Measurements from ENCODE around the gene AK8.

AK8 gene

GRCh38 chr9:132869266-132869665, 8.8 kb downstream of the AK8 start:
- no peak for TF ChIP-seq NFIC (IDR thresholded peaks at IDR 0.05)
- no peak for TF ChIP-seq RAD21 (IDR thresholded peaks at IDR 0.05; ENCODE audit: low read depth)

- TF ChIP-seq ZBTB7A (IDR thresholded peaks at IDR 0.05; ENCODE audit: low read depth) = no peak
- TF ChIP-seq REST (IDR thresholded peaks at IDR 0.05; ENCODE audit: low read depth) = no peak
- no peak for TF ChIP-seq NFIC (IDR thresholded peaks at IDR 0.05)
- no peak for TF ChIP-seq TEAD4 (IDR thresholded peaks at IDR 0.05)
- no peak for TF ChIP-seq MAX (IDR thresholded peaks at IDR 0.05)
- TF ChIP-seq EGR1 (IDR thresholded peaks at IDR 0.05) = no peak
- TF ChIP-seq EP300 (IDR thresholded peaks at IDR 0.05; ENCODE audit: borderline replicate concordance) = no peak
Measured at GRCh38 chr9:132866898-132867297, 11.2 kb downstream of the AK8 start.

GRCh38 chr9:132864691-132865090, 13.4 kb downstream of the AK8 start:
- TF ChIP-seq TAF1 (IDR thresholded peaks at IDR 0.05; ENCODE audit: low read depth) (no peak), CREB1 (IDR thresholded peaks at IDR 0.05; ENCODE audit: low read depth) (no peak), FOXM1 (IDR thresholded peaks at IDR 0.05; ENCODE audit: borderline replicate concordance, low read depth) (no peak), MAX (IDR thresholded peaks at IDR 0.05) (no peak)

- TF ChIP-seq YY1 (IDR thresholded peaks at IDR 0.05; ENCODE audit: low read depth) (no peak), CREB1 (IDR thresholded peaks at IDR 0.05; ENCODE audit: low read depth) (no peak), MAX (IDR thresholded peaks at IDR 0.05) (no peak), TEAD4 (IDR thresholded peaks at IDR 0.05) (no peak), TAF1 (IDR thresholded peaks at IDR 0.05; ENCODE audit: low read depth) (no peak), CEBPB (IDR thresholded peaks at IDR 0.05) (no peak), TCF12 (IDR thresholded peaks at IDR 0.05; ENCODE audit: low read depth) (no peak), FOXM1 (IDR thresholded peaks at IDR 0.05; ENCODE audit: borderline replicate concordance, low read depth) (no peak), RAD21 (IDR thresholded peaks at IDR 0.05; ENCODE audit: low read depth) (no peak), REST (IDR thresholded peaks at IDR 0.05; ENCODE audit: low read depth) (no peak), EGR1 (IDR thresholded peaks at IDR 0.05) (no peak), NFIC (IDR thresholded peaks at IDR 0.05) (no peak), USF1 (IDR thresholded peaks at IDR 0.05) (no peak), EP300 (IDR thresholded peaks at IDR 0.05; ENCODE audit: borderline replicate concordance) (no peak), ZBTB7A (IDR thresholded peaks at IDR 0.05; ENCODE audit: low read depth) (no peak)
Measured at GRCh38 chr9:132864277-132864676, 13.8 kb downstream of the AK8 start.

GRCh38 chr9:132863096-132863495, 15.0 kb downstream of the AK8 start:
- no peak for TF ChIP-seq TAF1 (IDR thresholded peaks at IDR 0.05; ENCODE audit: low read depth)

- TF ChIP-seq NFIC (IDR thresholded peaks at IDR 0.05) (no peak), EP300 (IDR thresholded peaks at IDR 0.05; ENCODE audit: borderline replicate concordance) (no peak), YY1 (IDR thresholded peaks at IDR 0.05; ENCODE audit: low read depth) (no peak), MAX (IDR thresholded peaks at IDR 0.05) (no peak), FOXM1 (IDR thresholded peaks at IDR 0.05; ENCODE audit: borderline replicate concordance, low read depth) (no peak), TEAD4 (IDR thresholded peaks at IDR 0.05) (no peak), REST (IDR thresholded peaks at IDR 0.05; ENCODE audit: low read depth) (no peak), CEBPB (IDR thresholded peaks at IDR 0.05) (no peak), TCF12 (IDR thresholded peaks at IDR 0.05; ENCODE audit: low read depth) (no peak), TAF1 (IDR thresholded peaks at IDR 0.05; ENCODE audit: low read depth) (no peak), RAD21 (IDR thresholded peaks at IDR 0.05; ENCODE audit: low read depth) (no peak), USF1 (IDR thresholded peaks at IDR 0.05) (no peak), EGR1 (IDR thresholded peaks at IDR 0.05) (no peak), ZBTB7A (IDR thresholded peaks at IDR 0.05; ENCODE audit: low read depth) (no peak), CREB1 (IDR thresholded peaks at IDR 0.05; ENCODE audit: low read depth) (no peak)
Measured at GRCh38 chr9:132862533-132862932, 15.6 kb downstream of the AK8 start.

All from Ishikawa (cell line).